GM15510 (cell line): ENCODE data around the gene NSDHL.

ENCODE experiments used
- POLR2A ChIP-seq: IDR thresholded peaks from 3 replicates; pipeline ENCODE4 v1.6.1; 2011; ENCODE audit warnings: borderline replicate concordance; ENCODE audit not compliant: insufficient read length; ENCODE audit errors: extremely low read depth

Gene NSDHL

DNA sequence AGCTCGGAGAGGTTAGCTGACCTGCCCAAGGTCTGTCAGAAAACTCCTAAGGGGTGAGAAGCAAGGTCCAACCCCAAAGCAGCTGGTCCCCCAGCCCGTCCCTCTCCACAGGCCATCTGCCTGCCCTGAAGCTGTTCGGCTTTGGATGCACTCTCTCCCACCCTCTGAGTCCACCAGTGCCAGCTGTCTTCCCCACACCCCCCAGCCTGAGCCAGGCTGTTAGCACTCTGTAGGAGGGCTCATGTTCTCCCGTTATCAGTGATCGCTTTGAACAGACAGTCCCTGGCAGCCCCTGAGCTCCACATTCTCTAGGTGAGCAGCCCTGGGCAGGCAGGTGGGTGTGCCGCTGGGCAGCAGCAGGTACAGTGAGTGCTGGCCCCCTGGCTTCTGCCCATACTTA, 83.0 kb downstream of the NSDHL start:
- TF ChIP-seq POLR2A, result no peak

DNA sequence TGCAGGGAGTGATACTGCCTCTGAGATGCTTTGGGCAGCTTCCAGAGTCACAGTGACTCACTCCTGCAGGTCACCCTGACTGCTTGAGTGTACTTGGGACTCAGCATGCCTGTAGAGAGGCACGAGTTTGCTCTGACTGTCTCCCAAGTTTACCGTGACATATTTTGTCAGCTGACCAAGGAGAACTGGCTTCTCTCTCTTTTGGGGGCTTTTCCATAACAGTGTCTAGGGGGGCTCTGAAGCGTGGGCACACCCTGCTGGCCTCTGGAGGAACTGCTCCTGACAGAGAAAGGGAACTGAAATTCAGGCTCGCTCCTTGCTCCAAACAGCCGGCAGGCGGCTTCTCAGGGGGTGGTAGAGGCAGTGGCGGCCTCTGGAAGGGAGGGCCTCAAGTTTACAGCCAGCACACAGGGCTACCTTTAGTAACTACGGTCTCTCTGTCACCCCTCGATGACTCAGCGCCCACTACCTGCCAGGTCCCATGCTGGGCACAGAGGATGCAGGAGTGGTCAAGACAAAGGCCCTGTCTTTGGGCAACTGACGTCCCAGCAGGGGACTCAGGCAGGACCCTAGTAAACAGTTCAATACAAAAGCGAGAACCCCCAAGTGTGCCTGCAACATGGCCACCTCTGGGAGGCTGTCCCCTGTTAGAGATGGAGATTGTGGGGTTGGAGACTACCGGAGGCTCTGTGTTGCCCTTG, 84.8 kb downstream of the NSDHL start:
- no peak for TF ChIP-seq POLR2A

DNA sequence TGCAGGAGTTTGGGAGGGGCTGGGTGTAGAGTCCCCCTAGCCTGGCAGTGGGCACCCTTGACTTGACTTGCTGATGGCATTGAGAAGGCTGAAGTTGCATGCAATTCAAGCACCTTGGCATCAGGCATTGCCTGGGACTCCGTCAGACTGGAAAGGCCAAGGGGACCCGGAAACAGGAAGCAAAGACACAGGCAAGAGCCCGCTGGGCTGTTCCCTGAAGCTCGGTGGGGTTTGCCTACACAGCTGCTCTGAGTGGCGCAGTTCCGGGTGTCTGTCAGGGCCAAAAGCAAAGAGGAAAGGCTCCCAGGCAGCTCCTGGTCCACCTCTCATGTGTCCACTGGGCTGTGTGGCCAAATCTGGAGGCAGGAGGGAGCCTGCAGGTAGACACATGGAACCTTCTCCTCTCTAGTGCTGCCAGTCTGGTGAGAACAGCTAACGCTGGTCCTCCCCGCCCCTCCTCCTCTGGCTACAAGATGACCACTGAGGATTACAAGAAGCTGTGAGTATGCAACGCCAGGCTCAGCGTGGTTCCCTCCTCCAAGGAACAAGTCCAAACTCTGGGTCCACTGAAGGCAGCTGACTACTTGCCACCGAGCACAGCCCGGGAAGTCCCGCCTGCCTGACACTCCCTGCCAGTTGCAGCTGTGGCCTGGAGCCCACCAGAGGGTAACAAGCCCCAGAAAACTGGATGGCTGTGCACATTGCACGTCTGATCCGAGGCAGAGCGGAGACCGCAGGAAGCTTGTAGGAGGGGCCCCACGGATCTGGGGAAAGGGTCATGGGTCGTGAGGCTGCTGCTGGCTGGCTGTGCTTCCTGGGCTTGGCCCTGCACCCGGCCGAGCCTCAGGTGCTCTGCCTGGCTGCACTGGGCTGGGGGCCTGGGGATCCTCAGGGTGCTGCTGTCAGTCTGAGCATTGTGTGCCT, 87.1 kb downstream of the NSDHL start:
- TF ChIP-seq POLR2A, result no peak

DNA sequence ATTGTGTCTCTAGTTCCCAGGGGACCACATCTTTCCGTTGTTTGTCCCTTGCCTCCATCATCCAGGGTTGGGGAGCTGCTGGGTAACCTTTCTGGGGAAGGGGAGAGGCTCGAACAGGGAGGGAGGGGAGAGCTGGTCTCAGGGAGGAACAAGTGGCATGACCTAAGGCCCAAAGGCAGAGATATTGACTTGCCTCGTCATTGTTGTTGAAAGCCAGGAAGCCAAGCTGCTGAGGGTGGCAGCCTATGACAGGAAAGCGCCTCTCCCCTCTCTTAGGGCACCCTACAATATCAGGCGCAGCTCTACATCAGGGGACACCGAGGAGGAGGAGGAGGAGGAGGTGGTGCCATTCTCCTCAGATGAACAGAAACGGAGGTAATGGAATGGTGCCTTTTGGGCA, 87.8 kb downstream of the NSDHL start:
- no peak for TF ChIP-seq POLR2A
